Liver (tissue), 3 donors: ENCODE results near the gene TOMM5.

Experiments used
- EGR1 ChIP-seq, 2 donors: IDR thresholded peaks; 2 replicates each; pipeline ENCODE4 v1.6.1; 2016 to 2018; ENCODE audit warnings: antibody characterized with exemption in 2 of 2, low read depth in 2 of 2
- FOXA1 ChIP-seq: IDR thresholded peaks from 2 replicates; pipeline ENCODE4 v1.6.1; 2016; ENCODE audit warnings: antibody characterized with exemption
- GABPA ChIP-seq, 2 donors: IDR thresholded peaks in 1 of 2; conservative IDR thresholded peaks in 1 of 2; 2 replicates each; pipeline ENCODE4 v1.6.1; 2016; ENCODE audit warnings: antibody characterized with exemption in 2 of 2, mild to moderate bottlenecking in 1 of 2, moderate library complexity in 1 of 2
- HNF4A ChIP-seq, 2 donors: conservative IDR thresholded peaks; 2 replicates each; pipeline ENCODE4 v1.6.1; 2016; ENCODE audit warnings: antibody characterized with exemption in 2 of 2, mild to moderate bottlenecking in 2 of 2
- JUND ChIP-seq, 2 donors: IDR thresholded peaks; 2 replicates each; pipeline ENCODE4 v1.6.1; 2016; ENCODE audit warnings: antibody characterized with exemption in 2 of 2
- RAD21 ChIP-seq, 2 donors: IDR thresholded peaks; 2 replicates each; pipeline ENCODE4 v1.6.1; 2016; ENCODE audit warnings: antibody characterized with exemption in 2 of 2, mild to moderate bottlenecking in 2 of 2
- SP1 ChIP-seq: IDR thresholded peaks from 2 replicates; pipeline ENCODE4 v1.6.1; 2018; ENCODE audit warnings: antibody characterized with exemption, mild to moderate bottlenecking
- YY1 ChIP-seq: IDR thresholded peaks from 2 replicates; pipeline ENCODE4 v1.6.1; 2016; ENCODE audit warnings: antibody characterized with exemption, mild to moderate bottlenecking
- TF ChIP-seq, protein P1 (sequence below): fragments of 150-350 bp; IDR thresholded peaks from 2 replicates; pipeline ENCODE4 v1.5.1; 2017; ENCODE audit warnings: improper control_type of control experiment, low read depth, low read length; ENCODE audit not compliant: missing input control
- TF ChIP-seq, protein P2 (sequence below): IDR thresholded peaks from 2 replicates; pipeline ENCODE4 v1.6.1; 2016; ENCODE audit warnings: antibody characterized with exemption
- TF ChIP-seq, protein P3 (sequence below): IDR thresholded peaks from 2 replicates; pipeline ENCODE4 v1.6.1; 2016; ENCODE audit warnings: antibody characterized with exemption
- TF ChIP-seq, protein P4 (sequence below): IDR thresholded peaks from 2 replicates; pipeline ENCODE4 v1.6.1; 2016; ENCODE audit warnings: antibody characterized with exemption, mild to moderate bottlenecking
- donor health status: healthy.
- donor health status: healthy.

DNA sequence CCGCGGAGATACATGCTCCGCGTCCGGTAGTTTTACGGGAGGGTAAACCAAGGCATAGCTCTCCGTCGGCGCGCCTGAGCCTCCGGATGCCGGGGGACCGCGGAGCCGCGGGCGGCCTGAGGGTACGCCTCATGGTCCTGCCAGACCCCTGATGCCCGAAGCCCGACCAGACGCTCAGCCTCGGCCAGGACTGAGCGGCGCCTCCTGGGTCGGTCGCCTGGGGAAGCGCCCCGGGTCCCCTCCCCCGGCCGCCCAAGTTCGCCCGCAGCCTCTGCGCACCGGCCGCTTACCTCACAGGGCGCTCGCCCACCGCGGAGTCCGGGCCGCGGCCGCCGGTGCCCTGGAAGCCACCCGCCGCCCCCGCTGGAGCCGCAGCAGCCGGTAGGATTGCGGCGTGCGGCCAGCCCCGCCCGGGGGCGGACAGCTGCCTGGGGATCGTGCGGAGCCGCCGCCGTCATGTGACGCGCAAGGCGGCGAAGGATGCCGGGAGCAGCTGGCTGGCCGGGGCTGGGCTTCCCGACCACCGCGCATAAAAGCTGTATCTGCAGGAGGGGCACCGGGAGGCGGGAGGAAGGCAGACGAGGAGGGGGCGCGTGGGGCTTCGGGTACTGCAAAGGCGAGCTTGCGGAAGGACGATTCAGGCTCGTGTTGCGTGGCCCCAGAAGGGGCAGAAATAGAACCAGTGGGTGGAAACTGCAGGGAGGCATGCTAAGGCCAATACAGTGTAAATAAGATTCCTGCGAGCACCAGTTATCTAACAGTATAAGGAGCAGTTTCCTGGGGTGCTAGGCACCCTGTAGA, 16.3 kb downstream of the TOMM5 start, which contains the start of gene FBXO10:
- TF ChIP-seq, protein P1, sequence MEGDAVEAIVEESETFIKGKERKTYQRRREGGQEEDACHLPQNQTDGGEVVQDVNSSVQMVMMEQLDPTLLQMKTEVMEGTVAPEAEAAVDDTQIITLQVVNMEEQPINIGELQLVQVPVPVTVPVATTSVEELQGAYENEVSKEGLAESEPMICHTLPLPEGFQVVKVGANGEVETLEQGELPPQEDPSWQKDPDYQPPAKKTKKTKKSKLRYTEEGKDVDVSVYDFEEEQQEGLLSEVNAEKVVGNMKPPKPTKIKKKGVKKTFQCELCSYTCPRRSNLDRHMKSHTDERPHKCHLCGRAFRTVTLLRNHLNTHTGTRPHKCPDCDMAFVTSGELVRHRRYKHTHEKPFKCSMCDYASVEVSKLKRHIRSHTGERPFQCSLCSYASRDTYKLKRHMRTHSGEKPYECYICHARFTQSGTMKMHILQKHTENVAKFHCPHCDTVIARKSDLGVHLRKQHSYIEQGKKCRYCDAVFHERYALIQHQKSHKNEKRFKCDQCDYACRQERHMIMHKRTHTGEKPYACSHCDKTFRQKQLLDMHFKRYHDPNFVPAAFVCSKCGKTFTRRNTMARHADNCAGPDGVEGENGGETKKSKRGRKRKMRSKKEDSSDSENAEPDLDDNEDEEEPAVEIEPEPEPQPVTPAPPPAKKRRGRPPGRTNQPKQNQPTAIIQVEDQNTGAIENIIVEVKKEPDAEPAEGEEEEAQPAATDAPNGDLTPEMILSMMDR: no peak
- TF ChIP-seq, protein P2, sequence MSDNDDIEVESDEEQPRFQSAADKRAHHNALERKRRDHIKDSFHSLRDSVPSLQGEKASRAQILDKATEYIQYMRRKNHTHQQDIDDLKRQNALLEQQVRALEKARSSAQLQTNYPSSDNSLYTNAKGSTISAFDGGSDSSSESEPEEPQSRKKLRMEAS: no peak
- TF ChIP-seq, protein P3, sequence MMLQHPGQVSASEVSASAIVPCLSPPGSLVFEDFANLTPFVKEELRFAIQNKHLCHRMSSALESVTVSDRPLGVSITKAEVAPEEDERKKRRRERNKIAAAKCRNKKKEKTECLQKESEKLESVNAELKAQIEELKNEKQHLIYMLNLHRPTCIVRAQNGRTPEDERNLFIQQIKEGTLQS: no peak
- TF ChIP-seq RAD21 (IDR thresholded peaks at IDR 0.05): no peak
- TF ChIP-seq JUND (IDR thresholded peaks at IDR 0.05): no peak
- TF ChIP-seq EGR1 (IDR thresholded peaks at IDR 0.05; ENCODE audit: low read depth in 2 of 2): peak in 1 of 2 donors; percentile 62
- TF ChIP-seq GABPA (IDR thresholded peaks at IDR 0.05 in 1 of 2, conservative IDR thresholded peaks at IDR 0.05 in 1 of 2): no peak
- TF ChIP-seq, protein P4, sequence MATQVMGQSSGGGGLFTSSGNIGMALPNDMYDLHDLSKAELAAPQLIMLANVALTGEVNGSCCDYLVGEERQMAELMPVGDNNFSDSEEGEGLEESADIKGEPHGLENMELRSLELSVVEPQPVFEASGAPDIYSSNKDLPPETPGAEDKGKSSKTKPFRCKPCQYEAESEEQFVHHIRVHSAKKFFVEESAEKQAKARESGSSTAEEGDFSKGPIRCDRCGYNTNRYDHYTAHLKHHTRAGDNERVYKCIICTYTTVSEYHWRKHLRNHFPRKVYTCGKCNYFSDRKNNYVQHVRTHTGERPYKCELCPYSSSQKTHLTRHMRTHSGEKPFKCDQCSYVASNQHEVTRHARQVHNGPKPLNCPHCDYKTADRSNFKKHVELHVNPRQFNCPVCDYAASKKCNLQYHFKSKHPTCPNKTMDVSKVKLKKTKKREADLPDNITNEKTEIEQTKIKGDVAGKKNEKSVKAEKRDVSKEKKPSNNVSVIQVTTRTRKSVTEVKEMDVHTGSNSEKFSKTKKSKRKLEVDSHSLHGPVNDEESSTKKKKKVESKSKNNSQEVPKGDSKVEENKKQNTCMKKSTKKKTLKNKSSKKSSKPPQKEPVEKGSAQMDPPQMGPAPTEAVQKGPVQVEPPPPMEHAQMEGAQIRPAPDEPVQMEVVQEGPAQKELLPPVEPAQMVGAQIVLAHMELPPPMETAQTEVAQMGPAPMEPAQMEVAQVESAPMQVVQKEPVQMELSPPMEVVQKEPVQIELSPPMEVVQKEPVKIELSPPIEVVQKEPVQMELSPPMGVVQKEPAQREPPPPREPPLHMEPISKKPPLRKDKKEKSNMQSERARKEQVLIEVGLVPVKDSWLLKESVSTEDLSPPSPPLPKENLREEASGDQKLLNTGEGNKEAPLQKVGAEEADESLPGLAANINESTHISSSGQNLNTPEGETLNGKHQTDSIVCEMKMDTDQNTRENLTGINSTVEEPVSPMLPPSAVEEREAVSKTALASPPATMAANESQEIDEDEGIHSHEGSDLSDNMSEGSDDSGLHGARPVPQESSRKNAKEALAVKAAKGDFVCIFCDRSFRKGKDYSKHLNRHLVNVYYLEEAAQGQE: no peak
- no peak for TF ChIP-seq HNF4A (conservative IDR thresholded peaks at IDR 0.05)
- no peak for TF ChIP-seq SP1
- no peak for TF ChIP-seq FOXA1
- TF ChIP-seq YY1: no peak
